ENCODE measurements around the gene UBE3C. TPM values are rescaled to one million over a fixed set of nuclear protein-coding genes. Genes with fewer than 3 reads are reported as not detected.
A peak's percentile ranks its signal among the peaks of the same experiment; 100 is the strongest.
"Not testable (repeated sequence)": the region's sequence is repeated elsewhere in the genome, so short reads cannot be mapped to it uniquely, and the experiment has no call there.

UBE3C gene
- total RNA-seq, 1 donor from 2014 or later = 29.2 TPM

DNA sequence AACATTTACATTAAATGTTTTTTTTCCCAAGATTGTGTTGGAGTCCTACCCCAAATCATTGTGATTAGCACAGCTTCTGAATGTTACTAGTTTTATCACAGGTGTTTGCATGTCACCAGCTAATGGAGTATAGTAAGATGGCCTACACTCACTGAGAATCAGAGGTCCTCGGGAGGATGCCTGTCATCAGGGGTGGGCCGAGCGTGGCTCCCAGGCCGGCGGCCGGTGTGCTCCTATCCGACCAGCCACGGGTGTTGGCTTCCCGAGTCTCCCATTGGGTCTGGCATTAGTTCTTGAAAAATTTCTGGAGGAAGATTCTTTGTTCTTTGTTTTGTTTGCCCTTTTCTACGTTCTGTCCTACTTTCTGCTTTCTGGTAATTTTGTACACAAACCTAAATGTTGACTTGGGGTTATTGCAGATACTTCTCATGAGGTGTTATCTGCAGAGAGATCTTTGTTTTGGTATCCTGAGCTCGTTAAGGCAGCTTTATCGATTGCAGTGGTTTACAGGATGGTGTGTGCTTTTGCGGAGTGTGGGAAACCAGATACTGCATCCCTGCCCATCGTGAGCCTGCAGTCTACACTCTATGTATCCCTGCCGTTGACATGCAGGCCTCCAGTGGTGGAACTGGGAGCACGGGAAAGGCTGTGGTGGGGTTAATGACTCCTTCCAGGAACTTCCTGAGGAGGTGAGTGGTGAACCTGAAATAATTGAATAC lies 130.8 kb downstream of the UBE3C start:
- ATAC-seq (no peak), DNase-seq (ENCODE audit: low spot score) (peak; percentile 33)

DNA sequence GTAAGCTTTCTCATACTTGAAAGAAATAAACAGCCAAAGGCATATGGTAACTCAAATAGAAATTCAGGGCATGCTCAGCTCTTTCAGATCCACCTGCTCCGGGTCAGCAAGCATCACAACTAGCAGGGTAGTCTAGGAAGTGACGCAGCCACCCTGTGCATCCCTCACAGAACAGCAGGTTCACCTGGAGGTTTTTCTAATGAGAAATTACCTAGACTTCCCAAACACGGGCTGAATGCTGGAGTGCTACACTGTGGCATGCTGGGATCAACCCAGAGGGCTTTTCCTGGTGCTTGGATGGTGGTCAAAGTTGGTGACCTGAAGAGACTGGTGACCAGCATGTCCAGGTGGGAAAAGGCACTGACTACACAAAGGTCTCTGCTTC lies 131.3 kb downstream of the UBE3C start:
- DNase-seq (ENCODE audit: low spot score) (no peak), ATAC-seq (no peak)

DNA sequence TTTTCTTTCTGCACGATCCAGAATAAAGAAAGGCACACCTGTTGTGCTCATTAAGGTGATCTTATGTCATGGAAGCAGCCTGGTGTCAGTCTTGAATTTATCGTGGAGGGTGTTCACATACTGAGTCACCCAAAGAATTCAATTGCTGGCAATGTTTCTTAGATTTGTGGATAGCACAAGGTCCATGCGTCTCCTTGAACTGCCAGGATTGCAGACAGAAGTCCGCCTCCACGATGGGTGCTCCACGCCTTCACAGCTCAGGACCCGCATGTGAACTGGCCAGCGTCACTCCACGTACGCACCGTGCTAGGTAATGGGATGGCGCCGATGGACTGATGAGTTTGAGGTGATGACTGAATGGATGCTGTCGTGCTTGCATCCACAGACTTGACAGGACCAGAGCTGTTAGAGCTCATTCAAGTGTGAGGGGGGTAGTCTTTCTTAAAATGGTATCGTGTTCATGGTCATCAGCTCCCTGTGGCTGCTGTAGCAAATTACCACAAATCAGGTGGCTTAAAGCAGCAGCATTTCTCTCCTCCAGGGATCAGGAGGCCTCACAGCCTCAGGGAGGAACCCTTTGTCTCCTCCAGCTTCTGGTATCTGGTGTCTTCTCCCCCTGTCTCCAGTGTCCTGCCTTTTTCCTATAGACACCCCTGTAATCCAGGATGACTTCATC lies 132.7 kb downstream of the UBE3C start:
- no peak for DNase-seq (ENCODE audit: low spot score)
- ATAC-seq = no peak

DNA sequence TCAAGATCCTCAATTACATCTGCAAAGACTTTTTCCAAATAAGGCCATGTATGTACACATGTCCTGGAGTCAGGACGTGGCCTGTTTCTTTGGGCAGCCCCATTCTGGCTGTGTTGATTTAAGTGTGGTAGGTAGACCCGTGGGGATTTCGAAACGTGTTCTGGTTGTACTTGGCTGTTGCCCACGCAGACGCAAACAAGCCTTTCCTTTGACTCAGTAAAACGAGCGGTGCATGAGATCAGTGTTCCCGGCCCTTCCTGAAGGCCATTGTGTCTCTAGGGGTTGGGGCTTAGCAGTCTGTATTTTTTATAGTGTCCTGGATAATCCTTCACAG lies 133.2 kb downstream of the UBE3C start:
- peak; percentile 74 for ATAC-seq
- peak; percentile 93 for DNase-seq (ENCODE audit: low spot score)

DNA sequence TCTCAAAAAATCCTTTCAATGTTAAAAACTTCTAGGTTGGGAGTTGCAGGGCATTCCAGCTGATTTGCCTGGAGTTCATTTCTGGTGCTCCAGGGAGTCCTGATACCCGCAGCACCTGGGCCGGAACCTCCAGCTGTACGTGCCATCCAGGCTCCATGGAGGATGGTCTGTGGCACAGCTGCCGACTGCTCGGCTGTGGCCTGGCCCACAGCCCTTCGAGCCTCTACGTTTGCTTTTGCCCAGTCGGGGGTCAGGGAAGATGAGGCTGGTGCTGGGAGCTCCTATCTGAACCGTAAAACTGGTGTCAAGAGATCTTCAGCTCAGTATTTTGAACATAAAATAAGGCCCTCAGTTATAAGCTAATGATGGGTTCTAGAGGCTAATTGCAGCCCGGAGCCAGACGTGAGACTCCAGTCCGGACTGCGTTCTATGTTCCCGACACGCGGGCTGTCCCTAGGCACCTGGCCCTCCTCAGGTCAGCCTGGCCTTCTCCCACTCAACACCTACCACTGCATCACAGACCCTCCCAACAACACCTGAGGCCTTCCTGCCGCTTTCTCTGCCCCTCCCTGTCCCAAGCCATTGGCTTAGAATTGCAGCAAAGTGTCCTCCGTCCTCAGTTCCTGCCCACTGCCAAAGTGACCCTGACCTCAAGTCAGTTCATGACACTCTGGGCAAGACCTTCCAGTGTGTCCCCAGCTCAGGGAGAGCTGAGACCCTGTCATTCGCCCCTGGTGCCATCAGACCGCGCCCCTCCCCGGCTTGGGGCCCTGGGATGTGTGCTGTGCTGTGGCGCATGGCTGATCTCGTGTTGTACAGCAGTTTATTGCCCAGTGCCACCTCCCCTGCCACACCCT lies 133.9 kb downstream of the UBE3C start:
- ATAC-seq (peak; percentile 45), DNase-seq (ENCODE audit: low spot score) (no peak)

DNA sequence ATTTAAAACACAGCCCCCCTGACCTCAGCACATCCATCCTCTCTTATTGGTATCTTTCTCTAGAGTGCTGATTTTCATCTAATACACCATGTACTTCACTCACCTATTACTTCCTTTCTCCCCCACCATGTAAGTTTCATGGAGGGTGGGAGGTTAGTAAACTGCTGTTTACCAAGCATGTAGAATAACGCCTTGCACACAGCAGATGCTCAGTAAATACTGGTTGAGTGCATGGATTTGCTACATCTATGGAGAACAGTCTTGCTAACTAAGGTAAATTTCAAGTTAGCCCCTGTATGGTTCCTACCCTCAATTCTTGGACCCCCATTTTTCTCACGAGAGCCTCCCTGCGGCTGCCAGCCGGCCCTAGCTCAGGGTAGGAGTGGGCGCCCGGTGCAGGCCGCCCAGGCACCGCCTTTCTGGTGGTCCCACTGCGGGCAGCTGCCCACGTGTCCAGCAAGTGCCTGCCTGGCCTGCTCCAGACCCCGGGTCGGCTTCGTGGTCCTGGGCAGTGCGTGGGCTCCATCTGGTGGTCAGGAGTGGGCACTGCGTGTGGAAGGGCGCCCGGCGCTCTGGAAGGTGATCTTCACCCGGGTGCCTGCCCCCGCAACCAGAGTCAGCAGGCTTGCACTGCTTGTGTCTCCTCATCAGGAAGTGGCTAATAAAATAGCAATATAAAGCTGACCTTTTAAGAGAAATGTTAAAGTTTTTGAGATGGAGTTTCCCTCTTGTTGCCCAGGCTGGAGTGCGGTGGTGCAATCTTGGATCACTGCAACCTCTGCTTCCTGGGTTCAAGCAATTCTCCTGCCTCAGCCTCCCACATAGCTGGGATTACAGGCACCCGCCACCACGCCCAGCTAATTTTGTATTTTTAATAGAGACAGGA lies 134.7 kb downstream of the UBE3C start:
- DNase-seq (ENCODE audit: low spot score) (peak; percentile 81), ATAC-seq (peak; percentile 85)

DNA sequence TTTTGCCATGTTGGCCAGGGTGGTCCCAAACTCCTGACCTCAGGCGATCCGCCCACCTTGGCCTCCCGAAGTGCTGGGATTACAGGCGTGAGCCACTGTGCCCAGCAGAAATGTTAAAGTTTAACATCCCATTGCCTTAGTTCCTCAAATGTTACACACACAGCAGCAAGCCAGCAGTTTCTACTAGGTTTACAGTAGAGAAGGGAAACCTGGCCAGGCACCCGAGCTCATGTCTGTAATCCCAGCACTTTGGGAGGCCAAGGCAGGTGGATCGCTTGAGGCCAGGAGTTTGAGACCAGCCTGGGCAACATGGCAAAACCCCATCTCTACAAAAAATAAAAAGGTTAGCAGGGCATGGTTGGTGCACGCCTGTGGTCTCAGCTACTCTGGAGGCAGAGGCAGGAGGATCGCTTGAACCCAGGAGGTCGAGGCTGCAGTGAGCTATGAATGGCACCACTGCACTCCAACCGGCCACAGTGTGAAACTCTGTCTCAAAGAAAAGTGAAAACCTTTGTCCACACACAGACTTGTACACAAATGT lies 135.4 kb downstream of the UBE3C start:
- peak; percentile 5 for ATAC-seq
- not testable (repeated sequence) for DNase-seq (ENCODE audit: low spot score)

DNA sequence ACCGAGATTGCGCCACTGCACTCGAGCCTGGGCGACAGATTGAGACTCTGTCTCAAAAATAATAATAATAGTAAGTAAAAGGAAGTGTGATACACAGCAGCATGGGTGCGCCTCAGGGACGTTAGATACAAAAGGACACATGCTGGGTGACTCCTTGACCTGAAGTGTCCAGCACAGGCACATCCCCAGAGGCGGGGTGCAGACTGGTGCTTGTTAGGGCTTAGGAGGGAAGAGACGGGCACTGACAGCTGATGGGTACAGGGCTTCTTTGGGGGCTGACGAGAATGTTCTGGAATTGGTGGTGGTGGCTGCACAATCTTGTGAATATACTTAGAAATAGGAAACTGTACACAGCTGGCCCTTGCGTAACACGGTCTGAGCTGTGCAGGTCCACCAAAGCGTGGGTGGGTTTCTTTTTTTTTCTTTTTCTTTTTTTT lies 136.3 kb downstream of the UBE3C start:
- ATAC-seq = no peak
- DNase-seq (ENCODE audit: low spot score) = no peak

DNA sequence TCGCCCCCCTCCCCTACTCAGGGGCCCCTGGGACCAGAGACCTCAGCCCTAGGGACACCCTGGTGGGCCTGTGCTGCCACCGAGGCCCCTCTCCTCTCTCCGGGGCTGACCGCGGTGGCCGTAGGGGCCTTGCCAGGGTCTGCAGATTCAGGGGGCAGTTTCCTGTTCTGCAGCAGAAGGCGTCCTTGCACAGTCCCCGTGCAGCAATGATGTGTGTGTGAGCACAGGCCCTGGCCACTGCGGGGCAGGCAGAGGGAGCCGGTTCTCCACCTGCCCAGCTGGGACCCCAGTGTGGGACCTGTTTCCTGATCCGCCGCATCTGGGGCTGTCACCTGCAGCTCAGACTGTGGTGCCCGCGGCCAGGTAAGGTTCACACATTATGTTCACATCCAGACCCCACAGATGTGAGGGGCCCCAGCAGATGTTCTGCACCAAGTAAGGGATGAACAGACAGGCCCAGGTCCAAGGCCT lies 137.4 kb downstream of the UBE3C start:
- DNase-seq (ENCODE audit: low spot score) (no peak), ATAC-seq (no peak)

DNA sequence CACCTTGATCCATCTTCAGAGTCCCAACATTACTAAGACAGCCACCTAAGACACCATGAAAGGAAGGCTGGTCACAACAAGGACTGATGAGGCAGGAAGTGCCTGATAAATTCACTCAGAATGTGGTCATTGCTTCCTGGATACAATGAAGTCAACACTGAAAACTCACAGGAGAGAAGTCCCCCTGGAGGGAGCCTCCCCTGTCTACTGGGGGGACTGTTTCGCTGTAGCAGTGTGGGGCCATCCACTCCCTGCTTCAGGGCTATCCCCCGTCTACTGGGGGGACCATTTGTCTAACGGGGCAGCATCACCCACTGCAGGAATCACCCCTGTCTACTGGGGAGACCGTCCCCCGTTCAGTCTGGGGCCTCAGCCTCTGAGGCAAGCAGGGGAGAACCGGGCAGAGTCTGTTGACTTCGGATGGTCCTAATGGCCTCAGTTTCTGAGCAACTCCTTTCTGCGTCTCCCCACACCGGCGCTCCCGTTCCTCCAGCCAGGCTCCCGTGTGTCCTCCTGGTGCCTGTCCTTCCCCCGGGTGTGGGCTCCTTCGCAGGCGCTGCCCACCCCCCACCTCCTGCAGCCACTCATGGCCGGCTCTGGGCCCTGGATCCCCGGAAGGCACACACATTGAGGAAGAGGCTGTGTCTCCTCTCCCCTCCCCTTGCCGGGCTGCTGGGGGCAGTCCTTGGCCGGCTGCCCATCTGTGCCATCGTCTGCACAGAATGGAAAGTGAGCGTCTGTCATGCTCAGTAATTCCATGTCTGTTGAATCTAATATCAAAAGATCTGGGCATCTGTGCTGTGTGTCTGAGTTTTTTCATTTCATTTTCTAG lies 138.2 kb downstream of the UBE3C start:
- DNase-seq (ENCODE audit: low spot score) (no peak), ATAC-seq (no peak)

DNA sequence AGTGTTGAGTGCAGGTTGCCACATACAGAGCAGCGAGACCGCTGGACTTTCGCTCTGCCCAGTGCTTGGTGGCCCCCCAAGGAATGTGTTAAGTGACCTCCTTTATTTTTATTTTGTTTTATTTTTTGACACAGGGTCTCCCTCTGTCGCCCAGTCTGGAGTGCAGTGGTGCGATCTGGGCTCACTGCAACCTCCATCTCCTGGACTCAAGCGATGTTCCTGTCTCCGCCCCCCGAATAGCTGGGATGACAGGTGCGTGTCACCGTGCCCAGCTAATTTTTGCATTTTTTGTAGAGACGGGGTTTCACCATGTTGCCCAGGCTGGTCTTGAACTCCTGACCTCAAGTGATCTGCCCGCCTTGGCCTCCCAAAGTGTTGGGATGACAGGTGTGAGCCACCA lies 138.8 kb downstream of the UBE3C start:
- not testable (repeated sequence) for ATAC-seq; DNase-seq (ENCODE audit: low spot score)

DNA sequence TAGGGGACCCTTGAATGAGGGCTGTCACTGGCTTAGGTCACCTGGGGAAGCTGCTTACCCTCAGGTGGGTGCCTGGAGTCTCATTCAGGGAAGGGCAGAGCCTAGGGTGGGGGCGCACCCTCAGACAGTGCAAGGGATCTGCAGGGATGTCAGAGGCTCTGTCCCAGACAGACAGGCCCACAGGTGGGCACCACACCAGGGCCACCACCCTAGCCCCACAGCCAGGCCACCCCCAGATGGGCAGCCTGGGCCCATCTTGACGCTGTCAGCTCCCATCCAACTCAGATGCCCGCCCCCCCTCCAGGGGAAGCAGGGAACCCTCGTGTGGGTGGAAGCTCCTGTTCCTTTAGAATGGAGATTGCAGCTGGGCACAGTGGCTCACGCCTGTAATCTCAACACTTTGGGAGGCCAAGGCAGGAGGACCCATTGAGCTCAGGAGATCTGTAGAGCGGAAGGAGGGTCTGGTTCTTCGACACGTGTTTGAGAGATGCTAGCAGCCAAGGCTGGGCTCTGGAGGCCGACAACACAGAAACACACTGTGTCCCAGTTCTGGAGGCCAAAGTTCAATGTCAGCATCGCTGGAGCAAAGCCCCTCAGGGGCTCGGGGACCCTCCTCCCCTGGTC lies 139.6 kb downstream of the UBE3C start:
- no peak for DNase-seq (ENCODE audit: low spot score)

DNA sequence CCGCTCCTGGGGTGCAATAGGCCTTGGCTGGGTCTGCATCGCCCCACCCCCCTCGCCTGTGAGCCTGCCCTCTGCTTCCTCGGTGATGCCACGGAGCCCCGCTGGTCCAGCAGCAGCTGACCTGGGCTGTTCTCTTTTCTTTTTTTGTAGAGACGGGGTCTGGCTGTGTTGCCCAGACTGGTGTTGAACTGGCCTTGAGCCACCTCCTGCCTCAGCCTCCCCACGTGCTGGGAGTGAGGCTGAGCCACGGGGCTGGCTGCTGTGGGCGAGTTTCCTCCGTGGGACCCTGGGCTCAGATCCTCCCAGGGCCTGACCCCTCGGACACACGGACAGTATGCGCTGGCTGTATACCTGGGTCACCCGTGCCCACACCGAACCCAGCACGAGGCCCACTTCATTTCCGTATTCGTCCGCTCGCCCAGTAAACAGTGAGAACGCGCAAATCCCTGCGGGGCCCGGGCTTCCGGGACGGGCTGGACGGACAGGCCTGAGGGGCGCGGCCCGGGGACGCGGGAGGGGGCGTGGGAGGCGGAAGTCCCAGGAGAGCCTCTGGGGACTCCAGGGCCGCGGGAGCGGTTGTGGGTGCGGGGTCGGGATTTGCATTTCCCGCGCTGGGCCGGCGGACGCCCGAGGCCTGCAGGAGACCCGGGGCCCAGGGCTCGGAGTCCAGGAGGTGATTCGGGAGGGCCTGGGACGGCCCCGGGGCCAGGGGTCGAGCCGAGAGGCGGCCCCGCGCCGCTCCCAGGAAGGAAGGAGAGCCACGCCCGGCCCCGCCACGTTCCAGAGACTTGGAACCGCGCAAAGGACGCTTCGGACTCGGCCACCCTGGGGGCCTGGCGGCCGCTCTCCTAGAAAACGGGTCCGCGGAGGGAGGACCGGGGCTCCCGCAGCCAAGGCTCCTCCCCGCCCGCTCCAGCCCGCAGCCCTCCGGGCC lies 140.3 kb downstream of the UBE3C start:
- ATAC-seq (peak; percentile 34), DNase-seq (ENCODE audit: low spot score) (no peak)

More for the DNA sequence above, 139.6 kb downstream of the UBE3C start:
- ATAC-seq = no peak

DNA sequence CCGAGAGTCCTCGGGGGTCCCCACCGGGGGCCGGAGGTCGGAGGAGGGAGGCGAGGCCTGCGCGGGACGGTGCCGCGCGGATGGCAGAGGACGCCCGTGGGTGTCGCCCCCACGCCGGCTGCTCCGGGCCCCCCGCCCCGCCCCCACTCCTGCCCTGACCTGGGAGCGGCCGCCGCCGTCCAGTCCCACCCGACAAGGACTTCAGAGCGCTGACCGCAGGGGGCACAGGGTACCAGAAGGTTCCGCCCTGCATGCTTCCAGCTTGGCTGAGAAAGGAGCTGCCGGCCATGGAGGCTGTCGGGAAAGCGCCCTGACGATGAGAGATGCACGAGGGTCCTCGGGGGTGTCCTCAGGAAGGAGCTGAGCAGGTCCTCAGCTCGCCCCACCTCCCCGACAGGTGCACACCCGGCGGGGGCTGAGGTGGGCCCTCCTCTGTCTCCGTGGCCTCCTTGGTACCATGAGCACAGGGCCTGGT lies 141.1 kb downstream of the UBE3C start:
- DNase-seq (ENCODE audit: low spot score) (no peak), ATAC-seq (no peak)

DNA sequence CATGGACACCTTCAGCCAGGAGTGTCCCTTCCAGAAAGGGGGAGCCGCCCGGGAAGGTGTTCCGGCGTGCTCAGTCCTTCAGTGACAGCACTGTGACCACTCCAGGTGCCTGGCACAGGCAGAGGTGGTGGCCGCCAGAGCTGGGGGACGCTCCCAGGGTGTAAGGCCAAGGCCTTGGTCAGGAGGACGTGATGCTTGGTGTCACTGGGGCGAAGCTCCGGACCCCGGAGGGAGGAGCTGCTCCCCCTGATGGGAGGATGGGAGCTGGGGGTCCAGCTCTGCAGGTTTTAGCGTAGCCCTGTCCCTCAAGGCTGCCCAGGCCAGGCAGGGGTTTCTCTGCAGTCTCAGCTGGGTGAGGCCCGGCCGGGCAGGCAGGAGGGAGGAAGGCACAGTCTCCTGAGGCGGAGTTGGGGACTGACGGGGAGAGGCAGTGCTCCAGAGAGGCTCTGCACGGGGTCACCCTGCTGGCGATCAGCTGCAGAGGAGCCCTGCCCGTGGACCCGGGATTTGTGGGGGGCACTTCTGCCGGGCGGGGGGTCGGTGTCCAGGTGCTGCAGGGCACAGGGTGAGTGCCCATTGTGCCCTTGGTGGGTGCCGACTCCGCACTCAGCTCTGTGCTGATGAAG lies 141.6 kb downstream of the UBE3C start:
- ATAC-seq = no peak
- no peak for DNase-seq (ENCODE audit: low spot score)

DNA sequence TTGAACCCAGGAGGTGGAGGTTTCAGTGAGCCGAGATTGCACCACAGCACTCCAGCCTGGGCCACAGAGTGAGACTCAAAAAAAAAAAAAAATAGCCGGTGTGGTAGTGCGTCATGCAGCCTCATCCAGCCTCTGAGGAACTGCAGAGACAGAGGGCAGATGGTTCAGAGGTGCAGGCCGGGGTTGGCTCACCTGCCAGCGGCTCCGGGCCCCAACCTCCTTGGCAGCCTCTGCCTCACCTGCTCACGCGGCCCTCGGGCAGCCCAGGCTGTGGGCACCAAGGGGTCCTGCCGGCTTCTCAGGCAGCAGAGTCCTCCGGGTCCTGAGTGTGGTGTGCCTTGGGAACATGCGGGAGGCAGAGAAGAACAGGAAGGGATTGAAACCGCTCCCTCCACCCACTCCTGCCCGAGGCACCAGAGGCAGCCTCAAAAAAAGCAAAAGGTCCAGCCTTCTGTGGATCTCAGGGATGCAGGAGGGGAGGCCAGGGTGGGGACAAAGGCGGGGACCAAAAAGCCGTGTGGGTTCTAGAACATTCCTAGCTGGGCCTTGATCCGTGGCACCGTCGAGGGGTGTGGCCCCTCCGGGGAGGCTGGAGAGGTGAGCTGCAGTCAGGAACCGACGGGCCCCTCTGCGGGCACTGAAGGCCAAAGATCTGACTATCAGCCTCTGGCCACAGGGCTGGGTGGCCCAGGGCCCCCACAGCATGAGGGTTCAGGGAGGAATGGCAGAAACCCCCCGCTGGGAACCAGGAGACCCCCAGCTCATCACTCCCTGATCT lies 142.7 kb downstream of the UBE3C start:
- no peak for ATAC-seq
- DNase-seq (ENCODE audit: low spot score) = no peak
